ENCODE measurements around the gene CADPS2. TPM values are rescaled to one million over a fixed set of nuclear protein-coding genes. Genes with fewer than 3 reads are reported as not detected.

Gene CADPS2
- total RNA-seq, 6 experiments from 2014 or later = 7.6 to 14.7 (median 9.4) TPM

GRCh38 chr7:122578350-122578749 lies 307.9 kb downstream of the CADPS2 start:
- no peak for TF ChIP-seq POLR2A (IDR thresholded peaks at IDR 0.05)
- no peak for TF ChIP-seq CTCF (IDR thresholded peaks at IDR 0.05)
- no peaks in the 10 kb centered on the region for H3K36me3 ChIP-seq
- H3K27me3 ChIP-seq = no peaks in the 10 kb centered on the region
- intact Hi-C loops (cut with DNase I) = no loop called here
- H3K9me3 ChIP-seq = no peaks in the 10 kb centered on the region
- DNase-seq (no peak), ATAC-seq (no peak)
- 93% methylated on average over 2 of the region's 2 CpGs for WGBS (ENCODE audit: insufficient coverage, low coverage, low lambda C conversion rate, missing lambda C conversion rate)
- H3K4me1 ChIP-seq = peaks cover 0 to 10% (median 0%) of the 10 kb centered on the region in 4 donors
- no peak overlapping the region for H3K4me3 ChIP-seq
- no peak overlapping the region for H3K27ac ChIP-seq

- 60% methylated on average over 4 of the region's 4 CpGs for WGBS (ENCODE audit: insufficient coverage, low coverage, low lambda C conversion rate, missing lambda C conversion rate)
- Histone ChIP-seq H3K4me1 (peaks cover 0 to 2% (median 0%) of the 10 kb centered on the region in 4 donors), H3K9me3 (no peaks in the 10 kb centered on the region), H3K36me3 (no peaks in the 10 kb centered on the region), H3K27ac (no peak overlapping the region), H3K4me3 (no peak overlapping the region), H3K27me3 (no peaks in the 10 kb centered on the region)
- no peak for DNase-seq
- no peak for TF ChIP-seq CTCF (IDR thresholded peaks at IDR 0.05)
- TF ChIP-seq POLR2A (IDR thresholded peaks at IDR 0.05) = no peak
- intact Hi-C loops (cut with DNase I) = no loop called here
- no peak for ATAC-seq
Observed at GRCh38 chr7:122577449-122578003, 308.7 kb downstream of the CADPS2 start.

GRCh38 chr7:122572706-122573105 lies 313.6 kb downstream of the CADPS2 start:
- Histone ChIP-seq H3K9me3 (no peaks in the 10 kb centered on the region), H3K4me3 (no peak overlapping the region), H3K27me3 (no peaks in the 10 kb centered on the region), H3K27ac (no peak overlapping the region), H3K36me3 (no peaks in the 10 kb centered on the region), H3K4me1 (no peaks in the 10 kb centered on the region)
- 79% methylated on average over 4 of the region's 4 CpGs for WGBS (ENCODE audit: insufficient coverage, low coverage, low lambda C conversion rate, missing lambda C conversion rate)
- no peak for TF ChIP-seq POLR2A (IDR thresholded peaks at IDR 0.05)
- intact Hi-C loops (cut with DNase I) = no loop called here
- ATAC-seq (no peak), DNase-seq (no peak)

GRCh38 chr7:122561326-122561725 lies 324.9 kb downstream of the CADPS2 start:
- no peak for TF ChIP-seq CTCF (IDR thresholded peaks at IDR 0.05)
- no peak for TF ChIP-seq POLR2A (IDR thresholded peaks at IDR 0.05)
- Histone ChIP-seq H3K36me3 (no peaks in the 10 kb centered on the region), H3K4me3 (no peak overlapping the region), H3K27ac (no peak overlapping the region), H3K9me3 (no peaks in the 10 kb centered on the region), H3K27me3 (peaks cover 0 to 4% of the 10 kb centered on the region in 2 donors), H3K4me1 (no peaks in the 10 kb centered on the region)
- no peak for DNase-seq
- intact Hi-C loops (cut with DNase I) = no loop called here
- no peak for ATAC-seq
- WGBS (ENCODE audit: insufficient coverage, low coverage, low lambda C conversion rate, missing lambda C conversion rate) = 92% methylated on average over 2 of the region's 2 CpGs

- no peak overlapping the region for H3K4me3 ChIP-seq
- no peaks in the 10 kb centered on the region for H3K9me3 ChIP-seq
- DNase-seq (no peak), ATAC-seq (no peak)
- no peaks in the 10 kb centered on the region for H3K36me3 ChIP-seq
- WGBS (ENCODE audit: insufficient coverage, low coverage, low lambda C conversion rate, missing lambda C conversion rate) = 57% methylated on average over 7 of the region's 7 CpGs
- H3K4me1 ChIP-seq = no peaks in the 10 kb centered on the region
- intact Hi-C loops (cut with DNase I) = no loop called here
- H3K27me3 ChIP-seq = no peaks in the 10 kb centered on the region
- no peak overlapping the region for H3K27ac ChIP-seq
- no peak for TF ChIP-seq POLR2A (IDR thresholded peaks at IDR 0.05)
Observed at GRCh38 chr7:122556873-122557542, 329.3 kb downstream of the CADPS2 start.

All from right lobe of liver (tissue), 6 donors.